ENCODE results near the gene C11orf16.
"Not testable (repeated sequence)": the region's sequence is repeated elsewhere in the genome, so short reads cannot be mapped to it uniquely, and the experiment has no call there.

The C11orf16 gene

DNA sequence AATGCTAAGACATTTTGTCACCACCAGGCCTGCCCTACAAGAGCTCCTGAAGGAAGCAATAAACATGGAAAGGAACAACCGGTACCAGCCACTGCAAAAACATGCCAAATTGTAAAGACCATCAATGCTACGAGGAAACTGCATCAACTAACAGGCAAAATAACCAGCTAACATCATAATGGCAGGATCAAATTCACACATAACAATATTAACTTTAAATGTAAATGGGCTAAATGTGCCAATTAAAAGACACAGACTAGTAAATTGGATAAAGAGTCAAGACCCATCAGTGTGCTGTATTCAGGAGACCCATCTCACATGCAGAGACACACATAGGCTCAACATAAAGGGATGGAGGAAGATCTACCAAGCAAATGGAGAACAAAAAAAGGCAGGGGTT lies 41.6 kb downstream of the C11orf16 start:
- not testable (repeated sequence) for DNase-seq (ENCODE audit: low read depth)

DNA sequence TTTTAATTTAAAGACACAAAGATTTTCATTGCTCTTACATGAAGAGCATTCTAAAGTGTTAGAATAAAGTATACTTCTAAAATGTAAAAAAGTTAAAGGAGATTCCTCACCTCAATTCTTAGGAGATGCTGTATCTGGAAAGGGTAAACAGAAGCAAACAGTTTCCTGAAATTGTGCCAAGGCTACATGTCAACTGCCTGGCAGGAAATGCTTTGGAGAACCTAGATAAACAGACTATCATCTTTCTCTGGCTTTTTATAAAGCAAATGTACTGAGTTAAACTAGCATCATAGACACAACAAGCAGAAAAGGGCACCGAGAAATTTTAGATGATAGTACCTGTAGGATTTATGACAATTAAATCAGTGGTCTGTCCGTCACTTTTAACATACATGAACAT lies 46.4 kb downstream of the C11orf16 start:
- no peak for DNase-seq (ENCODE audit: low read depth)

GRCh38 chr11:8881585-8881984 lies 51.2 kb downstream of the C11orf16 start:
- DNase-seq (ENCODE audit: low read depth): not testable (repeated sequence)

- DNase-seq (ENCODE audit: low read depth): no peak
Measured at GRCh38 chr11:8878771-8879170, 54.0 kb downstream of the C11orf16 start.

DNA sequence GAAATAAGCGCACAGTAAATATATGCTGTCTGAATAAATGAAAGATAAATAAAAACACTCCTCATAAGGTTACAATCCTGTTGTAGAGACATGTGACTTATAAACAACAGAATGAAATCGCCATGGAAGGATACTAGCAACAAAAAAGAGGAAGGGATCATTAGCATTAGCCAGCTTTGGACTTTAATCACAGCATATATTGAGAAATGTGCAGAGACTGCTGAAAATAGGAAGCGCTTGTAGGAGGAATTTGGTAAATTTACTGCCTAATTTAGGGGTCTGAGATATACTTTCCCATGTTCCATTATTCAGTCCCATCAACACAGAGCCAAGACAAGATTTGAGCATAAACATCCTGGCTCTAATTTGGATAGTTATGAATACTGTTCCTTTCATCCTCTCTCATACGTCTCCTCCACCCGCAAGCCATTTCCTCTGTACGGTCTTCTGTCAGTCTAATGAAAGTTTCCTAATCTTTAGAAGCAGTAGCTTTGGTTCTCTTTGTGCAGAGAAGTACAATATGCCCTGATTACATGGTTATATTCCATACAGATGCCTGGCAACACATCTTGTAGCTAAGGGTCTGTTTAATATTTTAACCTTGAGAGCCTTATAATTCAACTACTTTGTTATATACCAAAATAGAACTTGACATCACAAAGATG lies 58.9 kb downstream of the C11orf16 start:
- no peak for DNase-seq (ENCODE audit: low read depth)

DNA sequence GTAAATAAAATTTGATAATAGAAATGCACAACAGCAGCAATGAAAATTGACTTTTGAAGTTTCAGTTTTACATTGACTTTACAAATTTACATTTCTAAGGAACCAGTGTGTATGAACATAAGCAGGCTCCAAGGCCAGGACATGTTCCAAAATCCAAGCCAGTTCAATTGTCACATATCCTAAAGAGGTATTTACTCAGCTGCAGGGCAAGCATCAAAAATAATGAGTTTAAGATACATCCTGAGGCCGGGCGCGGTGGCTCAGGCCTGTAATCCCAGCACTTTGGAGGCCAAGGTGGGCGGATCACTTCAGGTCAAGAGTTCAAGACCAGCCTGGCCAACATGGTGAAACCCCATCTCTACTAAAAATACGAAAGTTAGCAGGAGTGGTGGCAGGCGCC lies 60.8 kb downstream of the C11orf16 start:
- DNase-seq (ENCODE audit: low read depth): no peak

- DNase-seq (ENCODE audit: low read depth): no peak
Measured at GRCh38 chr11:8871171-8871775, 61.5 kb downstream of the C11orf16 start.

DNA sequence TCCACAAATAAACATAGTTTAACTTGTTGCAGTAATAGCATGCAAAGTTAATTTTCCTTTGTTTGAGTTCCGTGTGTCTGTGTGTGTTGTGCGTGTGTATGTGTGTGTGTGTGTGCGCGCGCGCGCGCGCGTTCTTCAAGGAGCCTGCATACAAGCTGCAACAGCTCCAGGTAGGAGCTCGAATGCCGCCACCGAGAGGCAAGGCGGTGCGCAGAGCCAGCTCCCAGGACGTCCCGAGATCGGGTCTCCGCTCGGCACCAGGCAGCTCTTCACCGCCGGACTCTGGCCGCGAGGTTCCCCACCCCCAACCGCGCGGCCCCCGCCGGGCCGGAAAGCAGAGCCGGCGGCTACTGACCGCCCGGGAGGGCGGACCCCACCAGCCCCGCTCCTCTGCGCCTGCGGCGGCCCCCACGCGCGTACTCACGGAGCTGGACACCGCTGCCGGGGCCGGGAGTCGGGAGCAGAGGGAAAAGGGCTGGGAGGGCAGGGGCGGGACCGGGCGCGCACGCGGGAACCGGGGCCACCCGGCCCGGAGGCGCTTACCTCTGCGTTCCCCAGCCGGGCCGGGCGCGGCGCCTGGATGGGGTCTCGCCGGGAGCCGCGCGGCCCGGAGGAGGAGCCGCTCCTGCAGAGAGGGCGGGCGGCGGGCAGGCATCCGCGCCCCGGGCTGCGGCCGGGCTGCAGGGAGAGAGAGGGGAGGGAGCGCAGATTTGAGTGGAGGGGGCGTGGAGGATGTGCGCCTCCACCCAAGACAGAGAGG lies 62.2 kb downstream of the C11orf16 start:
- no peak for DNase-seq (ENCODE audit: low read depth)

Measured in T follicular helper cell (primary cell).